GM23338 (cell line): ENCODE data around the gene CEBPE. TPM values are rescaled to one million over a fixed set of nuclear protein-coding genes. Genes with fewer than 3 reads are reported as not detected.

Source experiments
- ATAC-seq: fragments of 200-7000 bp; cut with Tn5 transposase; 3 replicates; pipeline ENCODE4 v1.9.1; 2020
- DNase-seq: peaks from one replicate; pipeline ENCODE4 v3.0.0-alpha.2; 2015; ENCODE audit warnings: low spot score
- H2AFZ ChIP-seq: fragments of 200-600 bp; sonication (generic); 2 replicates; pipeline ENCODE4 v1.8.0; 2016; ENCODE audit warnings: antibody characterized with exemption, mild to moderate bottlenecking, moderate library complexity
- H3F3A ChIP-seq: fragments of 200-600 bp; sonication (generic); replicated peaks from 2 replicates; pipeline ENCODE4 v1.8.0; 2017; ENCODE audit warnings: antibody characterized with exemption, mixed run types, low read depth
- H3K27ac ChIP-seq: fragments of 200-600 bp; sonication (generic); 2 replicates; pipeline ENCODE4 v1.6.1; 2016; ENCODE audit warnings: low read depth
- H3K27me3 ChIP-seq: fragments of 200-600 bp; sonication (generic); 2 replicates; pipeline ENCODE4 v1.8.0; 2016; ENCODE audit warnings: mild to moderate bottlenecking, mixed run types, moderate library complexity; ENCODE audit not compliant: insufficient read depth
- H3K36me3 ChIP-seq: fragments of 200-600 bp; sonication (generic); 2 replicates; pipeline ENCODE4 v1.8.0; 2016; ENCODE audit warnings: mild to moderate bottlenecking; ENCODE audit not compliant: insufficient read depth
- H3K4me1 ChIP-seq: fragments of 200-600 bp; sonication (generic); 2 replicates; pipeline ENCODE4 v1.8.0; 2016; ENCODE audit warnings: mild to moderate bottlenecking, moderate library complexity; ENCODE audit not compliant: insufficient read depth
- H3K4me2 ChIP-seq: fragments of 200-600 bp; sonication (generic); 2 replicates; pipeline ENCODE4 v1.7.1; 2017; ENCODE audit warnings: mixed run types
- H3K4me3 ChIP-seq: fragments of 200-600 bp; sonication (generic); 2 replicates; pipeline ENCODE4 v1.6.1; 2016; ENCODE audit warnings: mixed run types
- H3K79me2 ChIP-seq: fragments of 200-600 bp; sonication (generic); replicated peaks from 2 replicates; pipeline ENCODE4 v1.8.0; 2017; ENCODE audit warnings: mild to moderate bottlenecking; ENCODE audit not compliant: insufficient read depth
- H3K9me2 ChIP-seq: fragments of 200-600 bp; sonication (generic); 2 replicates; pipeline ENCODE4 v1.8.0; 2017; ENCODE audit not compliant: insufficient read depth
- H4K20me1 ChIP-seq: fragments of 200-600 bp; sonication (generic); replicated peaks from 2 replicates; pipeline ENCODE4 v1.8.0; 2017; ENCODE audit warnings: mild to moderate bottlenecking; ENCODE audit not compliant: insufficient read depth
- H3K27ac Mint-ChIP-seq: 2 replicates; pipeline ENCODE4 v1.8.0; 2020; ENCODE audit warnings: inconsistent platforms, mild to moderate bottlenecking, moderate library complexity, mixed read lengths
- H3K27me3 Mint-ChIP-seq: 3 replicates; pipeline ENCODE4 v1.8.0; 2022; ENCODE audit warnings: low read depth, mild to moderate bottlenecking, moderate library complexity, mixed read lengths, inconsistent platforms; ENCODE audit not compliant: insufficient read depth, poor library complexity
- H3K36me3 Mint-ChIP-seq: 3 replicates; pipeline ENCODE4 v1.8.0; 2021; ENCODE audit warnings: low read depth, mild to moderate bottlenecking, inconsistent platforms, moderate library complexity, mixed read lengths
- H3K4me1 Mint-ChIP-seq: 3 replicates; pipeline ENCODE4 v1.8.0; 2020; ENCODE audit warnings: mild to moderate bottlenecking, inconsistent platforms, mixed read lengths
- H3K4me3 Mint-ChIP-seq: 3 replicates; pipeline ENCODE4 v1.8.0; 2021; ENCODE audit warnings: moderate library complexity, mild to moderate bottlenecking, inconsistent platforms, mixed read lengths
- H3K9me3 Mint-ChIP-seq: 3 replicates; pipeline ENCODE4 v1.8.0; 2020; ENCODE audit warnings: moderate library complexity, mild to moderate bottlenecking, inconsistent platforms, mixed read lengths
- CREB1 ChIP-seq: fragments of 250-450 bp; sonication (Bioruptor Pico); IDR thresholded peaks from 2 replicates; pipeline ENCODE4 v1.5.0; 2020; ENCODE audit warnings: low read depth, mild to moderate bottlenecking, moderate library complexity
- ETS1 ChIP-seq: IDR thresholded peaks from 2 replicates; pipeline ENCODE4 v1.6.1; 2016; ENCODE audit warnings: antibody characterized with exemption
- EZH2 ChIP-seq: fragments of 200-600 bp; sonication (generic); IDR thresholded peaks from one replicate; pipeline ENCODE4 v1.8.0; 2017; ENCODE audit warnings: antibody characterized with exemption, mild to moderate bottlenecking, low read depth; ENCODE audit not compliant: unreplicated experiment
- EZH2phosphoT487 ChIP-seq: fragments of 200-600 bp; sonication (generic); IDR thresholded peaks from one replicate; pipeline ENCODE4 v1.8.1; 2018; ENCODE audit warnings: antibody characterized with exemption; ENCODE audit not compliant: unreplicated experiment
- JUNB ChIP-seq: IDR thresholded peaks from one replicate; pipeline ENCODE4 v1.6.1; 2016; ENCODE audit warnings: antibody characterized with exemption; ENCODE audit not compliant: unreplicated experiment
- NANOG ChIP-seq: IDR thresholded peaks from 2 replicates; pipeline ENCODE4 v1.6.1; 2016; ENCODE audit warnings: antibody characterized with exemption, borderline replicate concordance
- POLR2AphosphoS5 ChIP-seq: IDR thresholded peaks from 2 replicates; pipeline ENCODE4 v1.6.1; 2016; ENCODE audit warnings: antibody characterized with exemption, low read depth
- STAT1 ChIP-seq: IDR thresholded peaks from one replicate; pipeline ENCODE4 v1.6.1; 2016; ENCODE audit warnings: antibody characterized with exemption; ENCODE audit not compliant: unreplicated experiment
- ZNF114 ChIP-seq: fragments of 250-450 bp; sonication (Bioruptor Pico); IDR thresholded peaks from 2 replicates; pipeline ENCODE4 v1.5.0; 2020; ENCODE audit warnings: mild to moderate bottlenecking, moderate library complexity
- ZNF331 ChIP-seq: fragments of 250-450 bp; sonication (Bioruptor Pico); IDR thresholded peaks from 2 replicates; pipeline ENCODE4 v1.5.0; 2020; ENCODE audit warnings: low read depth, mild to moderate bottlenecking, moderate library complexity
- ZNF462 ChIP-seq: fragments of 250-450 bp; sonication (Bioruptor Pico); IDR thresholded peaks from 2 replicates; pipeline ENCODE4 v1.5.0; 2020; ENCODE audit warnings: mild to moderate bottlenecking, moderate library complexity
- polyA plus RNA-seq: library from polyadenylated mRNA; unstranded; fragments of >200 nt; fragmentation: Nextera tagmentation; extraction: Ambion mirVana; gene quantifications from 2 replicates; pipeline ENCODE4 v1.2.1, GENCODE V29; 2016
- total RNA-seq: library from RNA; depleted of rRNA; stranded (reverse); fragments of >200 nt; shearing (Covaris generic); gene quantifications from 2 replicates; pipeline ENCODE4 v1.2.3, GENCODE V29; 2014
- TF ChIP-seq, protein P1 (sequence below), 2 experiments: fragments of 200-600 bp in 1 of 2; sonication (generic) in 1 of 2; conservative IDR thresholded peaks; 2 replicates each; pipeline versions ENCODE4 v1.5.1 to v1.6.1; 2016 to 2017; ENCODE audit warnings: antibody characterized with exemption in 2 of 2, low read depth in 2 of 2, mild to moderate bottlenecking in 2 of 2, moderate library complexity in 1 of 2
- TF ChIP-seq, protein P2 (sequence below): IDR thresholded peaks from one replicate; pipeline ENCODE4 v1.6.1; 2018; ENCODE audit warnings: antibody characterized with exemption; ENCODE audit not compliant: unreplicated experiment

CEBPE gene
- total and polyA plus RNA-seq, 2 experiments from 2014 or later = not detected

GRCh38 chr14:23105348-23105824 is 13.7 kb downstream of the CEBPE start:
- H3K79me2 ChIP-seq = no peaks in the 10 kb centered on the region
- Mint-ChIP-seq H3K4me1 (peaks cover 27% of the 10 kb centered on the region), H3K27ac (no peak overlapping the region), H3K27me3 (peaks cover 15% of the 10 kb centered on the region), H3K4me3 (no peak overlapping the region; the same call in 2 of the 3 replicates), H3K36me3 (peaks cover 4% of the 10 kb centered on the region; the same call in 1 of the 3 replicates), H3K9me3 (peaks cover 5% of the 10 kb centered on the region; the same call in 2 of the 3 replicates)
- ATAC-seq (no peak), DNase-seq (no peak)
- no peaks in the 10 kb centered on the region for H3K27me3 ChIP-seq
- H3K36me3 ChIP-seq = no peaks in the 10 kb centered on the region
- H2AFZ ChIP-seq = peak overlapping the region; percentile 80
- H4K20me1 ChIP-seq = no peaks in the 10 kb centered on the region; the same call in 1 of the 2 replicates
- peaks cover 12% of the 10 kb centered on the region for H3K4me1 ChIP-seq
- 0 out of 2 replicates have a peak, but pooled peaks cover 4% of the 10 kb centered on the region for H3K9me2 ChIP-seq
- no peak overlapping the region for H3K4me3 ChIP-seq
- TF ChIP-seq ZNF462 (no peak), POLR2AphosphoS5 (no peak), EZH2 (no peak), JUNB (no peak), NANOG (no peak), ETS1 (no peak), ZNF331 (no peak), ZNF114 (CRISPR knock-in tag) (no peak), EZH2phosphoT487 (no peak), CREB1 (CRISPR knock-in tag) (no peak), STAT1 (no peak)
- TF ChIP-seq, protein P1, sequence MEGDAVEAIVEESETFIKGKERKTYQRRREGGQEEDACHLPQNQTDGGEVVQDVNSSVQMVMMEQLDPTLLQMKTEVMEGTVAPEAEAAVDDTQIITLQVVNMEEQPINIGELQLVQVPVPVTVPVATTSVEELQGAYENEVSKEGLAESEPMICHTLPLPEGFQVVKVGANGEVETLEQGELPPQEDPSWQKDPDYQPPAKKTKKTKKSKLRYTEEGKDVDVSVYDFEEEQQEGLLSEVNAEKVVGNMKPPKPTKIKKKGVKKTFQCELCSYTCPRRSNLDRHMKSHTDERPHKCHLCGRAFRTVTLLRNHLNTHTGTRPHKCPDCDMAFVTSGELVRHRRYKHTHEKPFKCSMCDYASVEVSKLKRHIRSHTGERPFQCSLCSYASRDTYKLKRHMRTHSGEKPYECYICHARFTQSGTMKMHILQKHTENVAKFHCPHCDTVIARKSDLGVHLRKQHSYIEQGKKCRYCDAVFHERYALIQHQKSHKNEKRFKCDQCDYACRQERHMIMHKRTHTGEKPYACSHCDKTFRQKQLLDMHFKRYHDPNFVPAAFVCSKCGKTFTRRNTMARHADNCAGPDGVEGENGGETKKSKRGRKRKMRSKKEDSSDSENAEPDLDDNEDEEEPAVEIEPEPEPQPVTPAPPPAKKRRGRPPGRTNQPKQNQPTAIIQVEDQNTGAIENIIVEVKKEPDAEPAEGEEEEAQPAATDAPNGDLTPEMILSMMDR (conservative IDR thresholded peaks at IDR 0.05; ENCODE audit: low read depth in 2 of 2) = no peak
- TF ChIP-seq, protein P2, sequence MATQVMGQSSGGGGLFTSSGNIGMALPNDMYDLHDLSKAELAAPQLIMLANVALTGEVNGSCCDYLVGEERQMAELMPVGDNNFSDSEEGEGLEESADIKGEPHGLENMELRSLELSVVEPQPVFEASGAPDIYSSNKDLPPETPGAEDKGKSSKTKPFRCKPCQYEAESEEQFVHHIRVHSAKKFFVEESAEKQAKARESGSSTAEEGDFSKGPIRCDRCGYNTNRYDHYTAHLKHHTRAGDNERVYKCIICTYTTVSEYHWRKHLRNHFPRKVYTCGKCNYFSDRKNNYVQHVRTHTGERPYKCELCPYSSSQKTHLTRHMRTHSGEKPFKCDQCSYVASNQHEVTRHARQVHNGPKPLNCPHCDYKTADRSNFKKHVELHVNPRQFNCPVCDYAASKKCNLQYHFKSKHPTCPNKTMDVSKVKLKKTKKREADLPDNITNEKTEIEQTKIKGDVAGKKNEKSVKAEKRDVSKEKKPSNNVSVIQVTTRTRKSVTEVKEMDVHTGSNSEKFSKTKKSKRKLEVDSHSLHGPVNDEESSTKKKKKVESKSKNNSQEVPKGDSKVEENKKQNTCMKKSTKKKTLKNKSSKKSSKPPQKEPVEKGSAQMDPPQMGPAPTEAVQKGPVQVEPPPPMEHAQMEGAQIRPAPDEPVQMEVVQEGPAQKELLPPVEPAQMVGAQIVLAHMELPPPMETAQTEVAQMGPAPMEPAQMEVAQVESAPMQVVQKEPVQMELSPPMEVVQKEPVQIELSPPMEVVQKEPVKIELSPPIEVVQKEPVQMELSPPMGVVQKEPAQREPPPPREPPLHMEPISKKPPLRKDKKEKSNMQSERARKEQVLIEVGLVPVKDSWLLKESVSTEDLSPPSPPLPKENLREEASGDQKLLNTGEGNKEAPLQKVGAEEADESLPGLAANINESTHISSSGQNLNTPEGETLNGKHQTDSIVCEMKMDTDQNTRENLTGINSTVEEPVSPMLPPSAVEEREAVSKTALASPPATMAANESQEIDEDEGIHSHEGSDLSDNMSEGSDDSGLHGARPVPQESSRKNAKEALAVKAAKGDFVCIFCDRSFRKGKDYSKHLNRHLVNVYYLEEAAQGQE = no peak
- no peaks in the 10 kb centered on the region for H3F3A ChIP-seq
- peak overlapping the region; percentile 29 for H3K4me2 ChIP-seq
- no peak overlapping the region for H3K27ac ChIP-seq
